AG10803 (cell line): ENCODE measurements around the gene MCRIP1.

Source experiments
- DNase-seq: peaks from one replicate; pipeline ENCODE4 v3.0.0; 2010; ENCODE audit warnings: low read depth
- H3K4me3 ChIP-seq: 2 replicates; pipeline ENCODE4 v1.5.1; 2011; ENCODE audit warnings: mild to moderate bottlenecking, low read length, control low read depth
- CTCF ChIP-seq: conservative IDR thresholded peaks from 2 replicates; pipeline ENCODE4 v1.5.1; 2011; ENCODE audit warnings: mild to moderate bottlenecking, low read length, control low read depth, inconsistent platforms

Gene MCRIP1

GRCh38 chr17:81831563-81831956 is 1.5 kb downstream of the MCRIP1 start:
- peak overlapping the region; percentile 77 for H3K4me3 ChIP-seq
- no peak for DNase-seq
- no peak for TF ChIP-seq CTCF

DNA sequence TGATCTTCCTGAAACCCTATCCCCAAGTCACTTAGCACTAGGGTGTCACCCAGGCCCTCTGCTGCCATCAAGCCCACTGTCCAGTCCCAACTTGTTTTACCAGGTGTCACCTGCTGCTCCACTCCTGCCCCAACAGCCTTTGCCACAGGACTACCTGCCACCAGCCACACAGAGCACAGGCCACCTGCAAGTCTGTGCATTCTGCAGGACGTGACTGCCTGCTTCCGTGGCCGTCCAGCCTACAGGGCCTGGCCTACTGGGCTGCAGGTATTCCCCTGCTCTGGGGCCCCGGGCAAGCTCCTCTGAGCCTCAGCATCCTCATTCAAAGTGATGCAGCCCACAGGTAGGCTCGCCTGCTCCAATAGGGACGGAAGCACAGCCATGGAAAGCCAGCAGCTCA is 3.2 kb downstream of the MCRIP1 start:
- no peak overlapping the region for H3K4me3 ChIP-seq
- DNase-seq, result no peak
- no peak for TF ChIP-seq CTCF

DNA sequence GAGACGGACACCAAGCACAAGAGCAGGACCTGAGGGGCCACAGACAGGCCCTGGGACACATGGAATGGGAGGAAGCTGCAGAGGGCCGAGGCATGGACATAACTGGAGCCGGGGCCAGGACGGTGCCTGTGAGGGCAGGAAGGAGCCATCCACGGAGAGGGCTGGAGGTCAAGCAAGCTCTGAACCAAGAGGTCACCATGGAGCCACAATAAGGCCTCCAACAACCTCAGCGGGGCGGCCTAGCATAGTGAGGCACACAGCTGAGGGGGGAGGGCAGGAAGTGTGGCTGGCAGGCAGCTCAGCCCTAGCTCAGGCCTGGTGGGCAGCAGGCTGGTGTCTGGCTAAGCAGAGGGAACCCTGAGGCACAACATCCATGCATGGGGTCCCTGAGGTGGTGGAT is 4.4 kb downstream of the MCRIP1 start:
- no peak for TF ChIP-seq CTCF
- no peak for DNase-seq
- no peak overlapping the region for H3K4me3 ChIP-seq

DNA sequence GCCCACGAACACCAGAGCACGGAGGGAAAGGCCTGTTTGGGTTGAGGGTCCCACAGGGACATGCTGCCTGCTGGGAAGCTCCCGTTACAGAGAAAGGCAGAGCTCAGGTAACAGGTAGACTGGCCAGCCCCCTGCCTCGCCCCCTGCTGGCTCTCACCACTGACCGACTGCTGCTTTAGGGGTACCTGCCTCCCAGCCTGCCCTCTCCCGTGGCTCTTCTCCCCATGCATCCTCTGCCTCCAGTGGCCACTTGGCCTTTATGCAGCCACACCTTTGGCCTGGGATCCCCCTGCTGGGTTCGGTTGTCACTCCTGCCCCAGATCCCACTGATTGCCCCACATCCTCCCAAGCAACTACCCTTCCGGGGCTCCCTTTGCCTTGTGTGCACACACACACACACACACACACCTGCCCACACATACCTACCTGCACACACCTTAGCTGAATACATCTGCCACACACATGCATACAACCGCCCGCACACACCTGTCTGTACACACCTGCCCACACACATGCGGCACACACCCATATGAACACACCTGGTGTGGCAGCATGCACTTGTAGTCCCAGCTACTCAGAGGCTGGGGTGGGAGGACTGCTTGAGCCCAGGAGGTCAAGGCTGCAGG is 7.1 kb downstream of the MCRIP1 start:
- H3K4me3 ChIP-seq, result no peak overlapping the region
- no peak for TF ChIP-seq CTCF
- no peak for DNase-seq

GRCh38 chr17:81824595-81824994 is 8.5 kb downstream of the MCRIP1 start:
- H3K4me3 ChIP-seq, result no peak overlapping the region
- no peak for DNase-seq
- no peak for TF ChIP-seq CTCF

DNA sequence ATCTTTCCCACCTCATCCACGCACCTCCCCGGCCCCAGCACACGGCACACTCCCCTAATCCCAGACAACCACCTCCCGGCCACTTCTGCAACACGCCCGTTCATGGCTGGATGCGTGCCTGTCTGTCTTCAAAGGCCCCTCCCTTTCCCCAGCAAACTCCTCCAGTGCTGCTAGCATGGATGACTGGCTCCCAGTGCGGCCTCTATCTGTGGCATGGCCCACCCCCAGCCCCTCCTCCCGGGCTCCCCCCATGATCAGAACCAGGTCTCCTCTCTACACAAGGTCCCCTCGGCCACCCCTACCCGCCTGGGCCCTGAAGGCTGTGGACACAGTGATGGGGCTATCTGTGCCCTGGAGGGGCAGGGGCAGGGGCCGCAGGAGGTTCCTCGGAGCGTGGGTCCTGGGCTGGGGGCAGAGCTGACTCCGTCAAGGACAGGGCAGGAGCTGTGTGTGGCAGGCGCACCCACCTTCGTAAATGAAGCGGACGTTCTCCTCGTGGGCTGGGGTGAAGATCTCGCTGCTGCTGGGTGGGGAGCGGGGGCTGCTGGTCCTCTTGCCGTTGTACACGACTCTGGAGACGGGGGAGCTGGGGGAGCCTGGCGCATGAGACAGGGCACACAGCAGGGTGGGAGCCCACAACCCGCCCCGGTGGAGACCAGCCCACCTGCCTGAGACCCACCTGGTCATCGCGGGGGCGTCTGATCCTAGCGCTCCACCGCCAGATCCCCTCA is 9.1 kb downstream of the MCRIP1 start:
- TF ChIP-seq CTCF, result no peak
- no peak overlapping the region for H3K4me3 ChIP-seq
- DNase-seq, result no peak
